Effector memory CD8-positive, alpha-beta T cell (primary cell): ENCODE measurements around the gene XYLT1.
A peak's percentile ranks its signal among the peaks of the same experiment; 100 is the strongest.

Source experiments
- ATAC-seq: fragments of 150-1000 bp; cut with Tn5 transposase; replicated peaks from 2 replicates; pipeline ENCODE4 v1.10.0; 2021; ENCODE audit warnings: mild to moderate bottlenecking, moderate library complexity
- DNase-seq, 3 experiments: peaks; one replicate each; pipeline ENCODE4 v3.0.0; 2021
- H3K27ac Mint-ChIP-seq, 2 donors: one replicate each; pipeline ENCODE4 v1.8.0; 2022; ENCODE audit warnings: mild to moderate bottlenecking in 2 of 2, mixed read lengths in 2 of 2, moderate library complexity in 2 of 2
- H3K27me3 Mint-ChIP-seq, 2 donors: one replicate each; pipeline ENCODE4 v1.8.0; 2022; ENCODE audit warnings: mixed read lengths in 2 of 2
- H3K36me3 Mint-ChIP-seq: one replicate; pipeline ENCODE4 v1.8.0; 2022; ENCODE audit warnings: mild to moderate bottlenecking, moderate library complexity, mixed read lengths; ENCODE audit not compliant: insufficient read depth
- H3K4me1 Mint-ChIP-seq, 2 donors: one replicate each; pipeline ENCODE4 v1.8.0; 2022; ENCODE audit warnings: low read depth in 2 of 2, mixed read lengths in 2 of 2
- H3K4me3 Mint-ChIP-seq, 2 donors: one replicate each; pipeline ENCODE4 v1.8.0; 2022; ENCODE audit warnings: mild to moderate bottlenecking in 2 of 2, mixed read lengths in 2 of 2, moderate library complexity in 2 of 2
- H3K9me3 Mint-ChIP-seq, 2 donors: one replicate each; pipeline ENCODE4 v1.8.0; 2022; ENCODE audit warnings: mixed read lengths in 2 of 2

Gene XYLT1

GRCh38 chr16:17261197-17261858, 209.4 kb downstream of the XYLT1 start:
- Mint-ChIP-seq H3K36me3 (peaks cover 4% of the 10 kb centered on the region), H3K27me3 (no peaks in the 10 kb centered on the region), H3K27ac (peak overlapping the region; percentile 31 to 83), H3K4me3 (no peak overlapping the region), H3K9me3 (no peaks in the 10 kb centered on the region), H3K4me1 (peaks cover 25 to 33% of the 10 kb centered on the region in 2 donors)
- peak; percentile 77 for ATAC-seq
- peak in 1 of 3 experiments; percentile 6 for DNase-seq

- DNase-seq (no peak), ATAC-seq (no peak)
- Mint-ChIP-seq H3K36me3 (peaks cover 4% of the 10 kb centered on the region), H3K27me3 (no peaks in the 10 kb centered on the region), H3K4me3 (no peak overlapping the region), H3K9me3 (no peaks in the 10 kb centered on the region), H3K4me1 (peaks cover 25 to 33% of the 10 kb centered on the region in 2 donors), H3K27ac (no peak overlapping the region)
Observed at GRCh38 chr16:17260276-17260849, 210.4 kb downstream of the XYLT1 start.

- H3K9me3 Mint-ChIP-seq, result no peaks in the 10 kb centered on the region
- no peak for DNase-seq
- H3K27ac Mint-ChIP-seq, result no peak overlapping the region
- no peak overlapping the region for H3K4me3 Mint-ChIP-seq
- peaks cover 25 to 33% of the 10 kb centered on the region in 2 donors for H3K4me1 Mint-ChIP-seq
- no peaks in the 10 kb centered on the region for H3K27me3 Mint-ChIP-seq
- peaks cover 4% of the 10 kb centered on the region for H3K36me3 Mint-ChIP-seq
- no peak for ATAC-seq
Observed at GRCh38 chr16:17259751-17260270, 210.9 kb downstream of the XYLT1 start.

- peaks cover 24 to 32% of the 10 kb centered on the region in 2 donors for H3K4me1 Mint-ChIP-seq
- DNase-seq (no peak), ATAC-seq (no peak)
- H3K36me3 Mint-ChIP-seq, result peaks cover 4% of the 10 kb centered on the region
- peak overlapping the region; percentile 16 to 41 for H3K27ac Mint-ChIP-seq
- H3K9me3 Mint-ChIP-seq, result no peaks in the 10 kb centered on the region
- no peak overlapping the region for H3K4me3 Mint-ChIP-seq
- H3K27me3 Mint-ChIP-seq, result no peaks in the 10 kb centered on the region
Observed at GRCh38 chr16:17258848-17259713, 211.7 kb downstream of the XYLT1 start.

- Mint-ChIP-seq H3K9me3 (no peaks in the 10 kb centered on the region), H3K4me1 (peaks cover 23 to 34% of the 10 kb centered on the region in 2 donors), H3K36me3 (peaks cover 4% of the 10 kb centered on the region), H3K27me3 (no peaks in the 10 kb centered on the region), H3K27ac (peak overlapping the region in 1 of 2 donors; percentile 16), H3K4me3 (no peak overlapping the region)
- DNase-seq (no peak), ATAC-seq (no peak)
Observed at GRCh38 chr16:17258077-17258599, 212.6 kb downstream of the XYLT1 start.

- peak overlapping the region in 1 of 2 donors; percentile 16 for H3K27ac Mint-ChIP-seq
- no peaks in the 10 kb centered on the region for H3K27me3 Mint-ChIP-seq
- H3K4me1 Mint-ChIP-seq, result peaks cover 21 to 29% of the 10 kb centered on the region in 2 donors
- ATAC-seq (no peak), DNase-seq (no peak)
- H3K4me3 Mint-ChIP-seq, result no peak overlapping the region
- H3K36me3 Mint-ChIP-seq, result peaks cover 4% of the 10 kb centered on the region
- no peaks in the 10 kb centered on the region for H3K9me3 Mint-ChIP-seq
Observed at GRCh38 chr16:17257426-17258023, 213.2 kb downstream of the XYLT1 start.

GRCh38 chr16:17252701-17253100, 218.1 kb downstream of the XYLT1 start:
- DNase-seq (no peak), ATAC-seq (no peak)
- no peak overlapping the region for H3K4me3 Mint-ChIP-seq
- peaks cover 7% of the 10 kb centered on the region for H3K36me3 Mint-ChIP-seq
- H3K27me3 Mint-ChIP-seq, result no peaks in the 10 kb centered on the region
- H3K9me3 Mint-ChIP-seq, result no peaks in the 10 kb centered on the region
- no peak overlapping the region for H3K27ac Mint-ChIP-seq
- H3K4me1 Mint-ChIP-seq, result peaks cover 10 to 23% of the 10 kb centered on the region in 2 donors

- no peaks in the 10 kb centered on the region for H3K9me3 Mint-ChIP-seq
- ATAC-seq (no peak), DNase-seq (no peak)
- no peak overlapping the region for H3K4me3 Mint-ChIP-seq
- no peak overlapping the region for H3K27ac Mint-ChIP-seq
- H3K4me1 Mint-ChIP-seq, result peaks cover 14 to 26% of the 10 kb centered on the region in 2 donors
- no peaks in the 10 kb centered on the region for H3K27me3 Mint-ChIP-seq
- peaks cover 4% of the 10 kb centered on the region for H3K36me3 Mint-ChIP-seq
Observed at GRCh38 chr16:17252064-17252463, 218.7 kb downstream of the XYLT1 start.

GRCh38 chr16:17251496-17251895, 219.3 kb downstream of the XYLT1 start:
- H3K9me3 Mint-ChIP-seq, result no peaks in the 10 kb centered on the region
- peaks cover 3% of the 10 kb centered on the region for H3K36me3 Mint-ChIP-seq
- ATAC-seq (no peak), DNase-seq (no peak)
- H3K27ac Mint-ChIP-seq, result no peak overlapping the region
- peaks cover 19 to 31% of the 10 kb centered on the region in 2 donors for H3K4me1 Mint-ChIP-seq
- H3K27me3 Mint-ChIP-seq, result no peaks in the 10 kb centered on the region
- no peak overlapping the region for H3K4me3 Mint-ChIP-seq

- no peak overlapping the region for H3K27ac Mint-ChIP-seq
- DNase-seq, result no peak
- peaks cover 3% of the 10 kb centered on the region for H3K36me3 Mint-ChIP-seq
- H3K4me3 Mint-ChIP-seq, result no peak overlapping the region
- no peaks in the 10 kb centered on the region for H3K9me3 Mint-ChIP-seq
- no peaks in the 10 kb centered on the region for H3K27me3 Mint-ChIP-seq
- peaks cover 31 to 47% of the 10 kb centered on the region in 2 donors for H3K4me1 Mint-ChIP-seq
- no peak for ATAC-seq
Observed at GRCh38 chr16:17246974-17247732, 223.6 kb downstream of the XYLT1 start.

GRCh38 chr16:17246268-17246885, 224.4 kb downstream of the XYLT1 start:
- H3K27ac Mint-ChIP-seq, result no peak overlapping the region
- H3K9me3 Mint-ChIP-seq, result no peaks in the 10 kb centered on the region
- H3K4me1 Mint-ChIP-seq, result peaks cover 34 to 50% of the 10 kb centered on the region in 2 donors
- no peak overlapping the region for H3K4me3 Mint-ChIP-seq
- ATAC-seq (no peak), DNase-seq (no peak)
- H3K36me3 Mint-ChIP-seq, result peaks cover under 1% of the 10 kb centered on the region
- H3K27me3 Mint-ChIP-seq, result no peaks in the 10 kb centered on the region

- H3K4me1 Mint-ChIP-seq, result peaks cover 31 to 45% of the 10 kb centered on the region in 2 donors
- H3K4me3 Mint-ChIP-seq, result no peak overlapping the region
- DNase-seq, result no peak
- peak overlapping the region in 1 of 2 donors; percentile 77 for H3K27ac Mint-ChIP-seq
- H3K36me3 Mint-ChIP-seq, result no peaks in the 10 kb centered on the region
- H3K27me3 Mint-ChIP-seq, result no peaks in the 10 kb centered on the region
- no peaks in the 10 kb centered on the region for H3K9me3 Mint-ChIP-seq
- ATAC-seq, result no peak
Observed at GRCh38 chr16:17245776-17246175, 225.0 kb downstream of the XYLT1 start.
